ENCODE measurements around the gene DTL. TPM values are rescaled to one million over a fixed set of nuclear protein-coding genes. Genes with fewer than 3 reads are reported as not detected.
"Not testable (repeated sequence)": the region's sequence is repeated elsewhere in the genome, so short reads cannot be mapped to it uniquely, and the experiment has no call there.

DTL gene
- polyA plus RNA-seq, 2 of the 4 experiments (the other 2 are of a cell fraction) = 22.0 to 30.2 TPM

DNA sequence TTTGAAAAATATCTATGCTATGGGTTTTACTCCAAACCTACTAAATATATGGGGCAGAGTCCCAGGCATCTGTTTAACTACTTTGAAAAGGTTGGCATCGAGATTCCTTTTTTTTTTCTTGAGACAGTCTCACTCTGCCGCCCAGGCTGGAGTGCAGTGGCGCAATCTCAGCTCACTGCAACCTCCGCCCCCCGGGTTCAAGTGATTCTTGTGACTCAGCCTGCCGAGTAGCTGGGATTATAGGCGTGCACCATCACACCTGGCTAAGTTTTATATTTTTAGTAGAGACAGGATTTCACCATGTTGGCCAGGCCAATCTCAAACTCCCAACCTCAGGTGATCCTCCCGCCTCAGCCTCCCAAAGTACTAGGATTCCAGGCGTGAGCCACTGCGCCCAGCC is 7.8 kb upstream of the DTL start:
- FAIRE-seq; POLR2A ChIA-PET; H3K9me3 ChIP-seq; ATAC-seq; H3K4me3 ChIP-seq; DNase-seq (ENCODE audit: low read depth in 1 of 2, low spot score in 1 of 2): not testable (repeated sequence)
- CTCF ChIA-PET = interaction anchor here (0.7 to 2.9 kb wide), 7 partner anchors 8 to 347 kb away, joined by 3 to 12 read pairs (median 5); no protein-coding TSS in a partner anchor
- peak overlapping the region; percentile 90 to 92 for H3K27ac ChIP-seq
- H3K4me2 ChIP-seq = peak overlapping the region; percentile 86
- H3K4me1 ChIP-seq = peaks cover 62% of the 10 kb centered on the region
- 0 out of 2 replicates have a peak, but pooled peaks have one; percentile 19 for TF ChIP-seq JUNB (IDR thresholded peaks at IDR 0.05)
- TF ChIP-seq SMC3 (IDR thresholded peaks at IDR 0.05) = 0 out of 3 replicates have a peak, but pooled peaks have one; percentile 13
- peak; percentile 81 to 85 for TF ChIP-seq CEBPB (IDR thresholded peaks at IDR 0.05)
- peak; percentile 26 to 36; a peak in 1 of 5 replicates for TF ChIP-seq JUN (IDR thresholded peaks at IDR 0.05)
- WGBS (ENCODE audit: missing lambda C conversion rate) = 46% methylated on average over 10 of the region's 10 CpGs

DNA sequence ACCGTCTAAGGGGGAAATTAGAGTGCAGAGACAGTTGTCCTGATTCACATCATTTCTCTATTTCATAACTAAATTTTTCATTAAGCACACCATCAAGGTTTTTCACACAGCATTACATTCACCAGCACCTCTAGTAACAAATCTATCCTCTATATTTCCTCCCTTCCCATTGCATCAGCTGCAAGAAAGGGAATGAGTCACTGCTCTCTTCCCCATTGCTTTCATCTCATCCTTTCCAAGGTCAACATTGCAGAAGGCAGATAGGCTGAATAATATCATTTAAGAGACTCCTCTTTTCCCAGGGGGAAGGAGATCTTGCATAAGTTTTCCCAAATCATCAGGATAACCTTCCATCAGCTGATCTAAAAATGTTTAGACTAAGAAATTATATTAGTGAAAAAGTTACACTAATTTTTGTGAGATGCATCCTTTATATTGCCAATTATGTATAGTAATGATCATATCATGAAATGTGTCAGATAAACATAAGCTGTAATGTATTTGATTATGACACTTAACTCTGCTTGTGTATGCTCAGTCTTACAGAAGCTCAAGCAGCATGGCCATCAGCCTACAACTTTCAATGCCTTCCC is 4.5 kb upstream of the DTL start:
- Histone ChIP-seq H3K4me2 (peak overlapping the region; percentile 86), H3K4me3 (0 out of 3 replicates have a peak overlapping the region, but pooled peaks have one; percentile 3), H3K9me3 (no peaks in the 10 kb centered on the region), H3K27ac (peak overlapping the region; percentile 90 to 92), H3K4me1 (peaks cover 76% of the 10 kb centered on the region)
- FAIRE-seq (no peak), ATAC-seq (peak in 1 of 2 experiments; percentile 41; a peak in 2 of 6 replicates), DNase-seq (ENCODE audit: low read depth in 1 of 2, low spot score in 1 of 2) (peak; percentile 54 to 67)
- TF ChIP-seq EHMT2 (IDR thresholded peaks at IDR 0.05; ENCODE audit: low read depth) = no peak
- TF ChIP-seq RCOR1 (IDR thresholded peaks at IDR 0.05; ENCODE audit: low read depth, low read length) = no peak
- TF ChIP-seq ESRRA (IDR thresholded peaks at IDR 0.05; ENCODE audit: borderline replicate concordance, low read length) = peak; percentile 18; the same call in 1 of the 2 replicates
- peak; percentile 70 to 90; a peak in 4 of 5 replicates for TF ChIP-seq JUN (IDR thresholded peaks at IDR 0.05)
- TF ChIP-seq ZFP36 (IDR thresholded peaks at IDR 0.05; ENCODE audit: borderline replicate concordance, partially characterized antibody) = no peak
- peak; percentile 62 to 70; a peak in 2 of 5 replicates for TF ChIP-seq EP300 (IDR thresholded peaks at IDR 0.05)
- no peak for TF ChIP-seq BHLHE40 (IDR thresholded peaks at IDR 0.05; ENCODE audit: low read depth, low read length)
- TF ChIP-seq MYC (IDR thresholded peaks at IDR 0.05; ENCODE audit: borderline replicate concordance, low read length) = no peak
- TF ChIP-seq HES2 (IDR thresholded peaks at IDR 0.05) = no peak
- TF ChIP-seq GATA3 (IDR thresholded peaks at IDR 0.05; ENCODE audit: borderline replicate concordance) = no peak
- peak; percentile 87 for TF ChIP-seq JUNB (IDR thresholded peaks at IDR 0.05)
- no peak for TF ChIP-seq ZSCAN20 (CRISPR knock-in tag; IDR thresholded peaks at IDR 0.05)
- TF ChIP-seq, protein P1, sequence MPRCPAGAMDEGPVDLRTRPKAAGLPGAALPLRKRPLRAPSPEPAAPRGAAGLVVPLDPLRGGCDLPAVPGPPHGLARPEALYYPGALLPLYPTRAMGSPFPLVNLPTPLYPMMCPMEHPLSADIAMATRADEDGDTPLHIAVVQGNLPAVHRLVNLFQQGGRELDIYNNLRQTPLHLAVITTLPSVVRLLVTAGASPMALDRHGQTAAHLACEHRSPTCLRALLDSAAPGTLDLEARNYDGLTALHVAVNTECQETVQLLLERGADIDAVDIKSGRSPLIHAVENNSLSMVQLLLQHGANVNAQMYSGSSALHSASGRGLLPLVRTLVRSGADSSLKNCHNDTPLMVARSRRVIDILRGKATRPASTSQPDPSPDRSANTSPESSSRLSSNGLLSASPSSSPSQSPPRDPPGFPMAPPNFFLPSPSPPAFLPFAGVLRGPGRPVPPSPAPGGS (IDR thresholded peaks at IDR 0.05) = 0 out of 3 replicates have a peak, but pooled peaks have one; percentile 36
- peak; percentile 85 to 94 for TF ChIP-seq CEBPB (IDR thresholded peaks at IDR 0.05)
- TF ChIP-seq, protein P2, sequence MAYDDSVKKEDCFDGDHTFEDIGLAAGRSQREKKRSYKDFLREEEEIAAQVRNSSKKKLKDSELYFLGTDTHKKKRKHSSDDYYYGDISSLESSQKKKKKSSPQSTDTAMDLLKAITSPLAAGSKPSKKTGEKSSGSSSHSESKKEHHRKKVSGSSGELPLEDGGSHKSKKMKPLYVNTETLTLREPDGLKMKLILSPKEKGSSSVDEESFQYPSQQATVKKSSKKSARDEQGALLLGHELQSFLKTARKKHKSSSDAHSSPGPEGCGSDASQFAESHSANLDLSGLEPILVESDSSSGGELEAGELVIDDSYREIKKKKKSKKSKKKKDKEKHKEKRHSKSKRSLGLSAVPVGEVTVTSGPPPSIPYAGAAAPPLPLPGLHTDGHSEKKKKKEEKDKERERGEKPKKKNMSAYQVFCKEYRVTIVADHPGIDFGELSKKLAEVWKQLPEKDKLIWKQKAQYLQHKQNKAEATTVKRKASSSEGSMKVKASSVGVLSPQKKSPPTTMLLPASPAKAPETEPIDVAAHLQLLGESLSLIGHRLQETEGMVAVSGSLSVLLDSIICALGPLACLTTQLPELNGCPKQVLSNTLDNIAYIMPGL (CRISPR knock-in tag; IDR thresholded peaks at IDR 0.05; ENCODE audit: borderline replicate concordance) = no peak
- TF ChIP-seq MAX (IDR thresholded peaks at IDR 0.05) = 0 out of 2 replicates have a peak, but pooled peaks have one; percentile 19
- TF ChIP-seq SMC3 (IDR thresholded peaks at IDR 0.05) = 0 out of 3 replicates have a peak, but pooled peaks have one; percentile 11
- no peak for TF ChIP-seq RAD21 (conservative IDR thresholded peaks at IDR 0.05 in 1 of 2, IDR thresholded peaks at IDR 0.05 in 1 of 2)
- no peak for TF ChIP-seq REST (IDR thresholded peaks at IDR 0.05)
- TF ChIP-seq FOSL2 (IDR thresholded peaks at IDR 0.05) = peak; percentile 94
- peak; percentile 89 for TF ChIP-seq FOSL2 (CRISPR knock-in tag; IDR thresholded peaks at IDR 0.05)
- ChIA-PET CTCF (interaction anchor here (1.2 to 6.2 kb wide), 6 partner anchors 8 to 424 kb away, joined by 3 to 122 read pairs (median 42); partner anchors contain the start of gene NEK2), POLR2A (interaction anchor here (0.5 to 1.2 kb wide), 3 partner anchors 9 to 255 kb away, joined by 3 read pairs; no protein-coding TSS in a partner anchor)
- WGBS (ENCODE audit: missing lambda C conversion rate) = 33% methylated on average over 1 of the region's 1 CpG
